ENCODE results near the gene PHIP.

The PHIP gene

GRCh38 chr6:78952362-78952761, 125.7 kb downstream of the PHIP start:
- TF ChIP-seq CTCF (IDR thresholded peaks at IDR 0.05) = no peak

- no peak for TF ChIP-seq CTCF (IDR thresholded peaks at IDR 0.05)
These were observed 129.3 kb downstream of the PHIP start for GRCh38 chr6:78948785-78949184.

GRCh38 chr6:78947962-78948361, 130.1 kb downstream of the PHIP start:
- TF ChIP-seq CTCF (IDR thresholded peaks at IDR 0.05) = no peak

GRCh38 chr6:78947529-78947928, 130.5 kb downstream of the PHIP start:
- no peak for TF ChIP-seq CTCF (IDR thresholded peaks at IDR 0.05)

- TF ChIP-seq CTCF (IDR thresholded peaks at IDR 0.05) = no peak
These were observed 135.6 kb downstream of the PHIP start for GRCh38 chr6:78942446-78942845.

GRCh38 chr6:78936515-78936914, 141.5 kb downstream of the PHIP start:
- TF ChIP-seq CTCF (IDR thresholded peaks at IDR 0.05) = no peak

- no peak for TF ChIP-seq CTCF (IDR thresholded peaks at IDR 0.05)
These were observed 142.5 kb downstream of the PHIP start for GRCh38 chr6:78935553-78935952.

GRCh38 chr6:78925317-78925716, 152.7 kb downstream of the PHIP start:
- TF ChIP-seq CTCF (IDR thresholded peaks at IDR 0.05) = no peak

Measured in LNCAP (cell line).